Nephron progenitor cell (in vitro differentiated cells): Measurements from ENCODE around the gene FNIP2.
"Not testable (repeated sequence)": the region's sequence is repeated elsewhere in the genome, so short reads cannot be mapped to it uniquely, and the experiment has no call there.

Experiments used
- DNase-seq: peaks from one replicate; pipeline ENCODE4 v3.0.0; 2021
- H3K27ac Mint-ChIP-seq: 2 replicates; pipeline ENCODE4 v1.8.0; 2021; ENCODE audit warnings: mild to moderate bottlenecking, moderate library complexity, mixed read lengths
- H3K27me3 Mint-ChIP-seq: 2 replicates; pipeline ENCODE4 v1.8.0; 2021; ENCODE audit warnings: mild to moderate bottlenecking, low read depth, mixed read lengths; ENCODE audit not compliant: poor library complexity
- H3K36me3 Mint-ChIP-seq: 2 replicates; pipeline ENCODE4 v1.8.0; 2021; ENCODE audit warnings: low read depth, mixed read lengths
- H3K4me1 Mint-ChIP-seq: 2 replicates; pipeline ENCODE4 v1.8.0; 2021; ENCODE audit warnings: mixed read lengths
- H3K4me3 Mint-ChIP-seq: 2 replicates; pipeline ENCODE4 v1.8.0; 2021; ENCODE audit warnings: mild to moderate bottlenecking, moderate library complexity, mixed read lengths
- H3K9me3 Mint-ChIP-seq: 2 replicates; pipeline ENCODE4 v1.8.0; 2021; ENCODE audit warnings: mild to moderate bottlenecking, moderate library complexity, mixed read lengths
- CTCF ChIP-seq: fragments of 200-600 bp; sonication (generic); IDR thresholded peaks from 2 replicates; pipeline ENCODE4 v1.5.0; 2021; ENCODE audit warnings: antibody characterized with exemption

FNIP2 gene

GRCh38 chr4:158789853-158790252 lies 21.0 kb downstream of the FNIP2 start:
- no peak overlapping the region for H3K27ac Mint-ChIP-seq

GRCh38 chr4:158793021-158793420 lies 24.2 kb downstream of the FNIP2 start:
- DNase-seq, result no peak
- Mint-ChIP-seq H3K27ac (peak overlapping the region; percentile 58), H3K36me3 (no peaks in the 10 kb centered on the region), H3K9me3 (no peaks in the 10 kb centered on the region), H3K4me3 (no peak overlapping the region), H3K27me3 (no peaks in the 10 kb centered on the region), H3K4me1 (peaks cover 23% of the 10 kb centered on the region)
- TF ChIP-seq CTCF, result no peak

More at GRCh38 chr4:158789853-158790252, 21.0 kb downstream of the FNIP2 start:
- Mint-ChIP-seq H3K9me3 (no peaks in the 10 kb centered on the region), H3K4me3 (no peak overlapping the region), H3K36me3 (no peaks in the 10 kb centered on the region), H3K4me1 (peaks cover 48% of the 10 kb centered on the region), H3K27me3 (no peaks in the 10 kb centered on the region)
- DNase-seq, result no peak
- TF ChIP-seq CTCF, result no peak

GRCh38 chr4:158793430-158793829 lies 24.6 kb downstream of the FNIP2 start:
- H3K27me3 Mint-ChIP-seq, H3K9me3 Mint-ChIP-seq, H3K36me3 Mint-ChIP-seq, H3K4me3 Mint-ChIP-seq, DNase-seq: not testable (repeated sequence)
- Mint-ChIP-seq H3K4me1 (peaks cover 19% of the 10 kb centered on the region), H3K27ac (peak overlapping the region; percentile 58)

- TF ChIP-seq CTCF, result no peak
- Mint-ChIP-seq H3K4me1 (peaks cover 26% of the 10 kb centered on the region), H3K36me3 (no peaks in the 10 kb centered on the region), H3K27me3 (peaks cover 3% of the 10 kb centered on the region), H3K27ac (no peak overlapping the region), H3K4me3 (no peak overlapping the region), H3K9me3 (no peaks in the 10 kb centered on the region)
- DNase-seq, result no peak
Measured at GRCh38 chr4:158796370-158797140, 27.7 kb downstream of the FNIP2 start.

GRCh38 chr4:158798062-158798461 lies 29.2 kb downstream of the FNIP2 start:
- no peak overlapping the region for H3K27ac Mint-ChIP-seq
- no peaks in the 10 kb centered on the region for H3K36me3 Mint-ChIP-seq
- H3K9me3 Mint-ChIP-seq, result no peaks in the 10 kb centered on the region
- H3K27me3 Mint-ChIP-seq, result peaks cover 3% of the 10 kb centered on the region
- H3K4me3 Mint-ChIP-seq, result no peak overlapping the region
- no peak for DNase-seq
- no peak for TF ChIP-seq CTCF
- peaks cover 20% of the 10 kb centered on the region for H3K4me1 Mint-ChIP-seq

GRCh38 chr4:158799013-158799770 lies 30.4 kb downstream of the FNIP2 start:
- TF ChIP-seq CTCF, result no peak
- DNase-seq, result no peak
- Mint-ChIP-seq H3K4me1 (peaks cover 15% of the 10 kb centered on the region), H3K9me3 (no peaks in the 10 kb centered on the region), H3K27me3 (peaks cover 3% of the 10 kb centered on the region), H3K36me3 (no peaks in the 10 kb centered on the region), H3K27ac (no peak overlapping the region), H3K4me3 (no peak overlapping the region)
